ENCODE measurements around the gene ARSB.
A peak's percentile ranks its signal among the peaks of the same experiment; 100 is the strongest.
"Not testable (repeated sequence)": the region's sequence is repeated elsewhere in the genome, so short reads cannot be mapped to it uniquely, and the experiment has no call there.

The ARSB gene

DNA sequence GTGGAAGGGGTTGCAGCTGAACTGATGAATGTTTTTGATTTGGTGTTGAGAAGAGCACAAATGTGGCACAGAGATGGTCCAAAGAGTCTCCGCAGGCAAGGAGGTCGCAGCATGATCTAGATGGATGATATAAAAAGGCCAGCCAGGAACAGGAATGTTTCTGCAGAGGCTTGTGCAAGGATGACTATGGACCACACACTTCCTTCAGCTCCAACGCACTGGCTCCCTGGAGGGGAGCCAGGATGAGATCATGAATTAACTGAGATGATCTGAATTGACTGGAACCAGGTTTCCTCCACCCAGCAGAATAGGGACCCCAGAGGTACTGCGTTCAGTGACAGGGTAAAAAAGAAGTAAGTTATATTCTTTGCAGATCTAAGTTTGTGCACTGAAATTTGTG is 89.0 kb downstream of the ARSB start:
- DNase-seq: no peak

DNA sequence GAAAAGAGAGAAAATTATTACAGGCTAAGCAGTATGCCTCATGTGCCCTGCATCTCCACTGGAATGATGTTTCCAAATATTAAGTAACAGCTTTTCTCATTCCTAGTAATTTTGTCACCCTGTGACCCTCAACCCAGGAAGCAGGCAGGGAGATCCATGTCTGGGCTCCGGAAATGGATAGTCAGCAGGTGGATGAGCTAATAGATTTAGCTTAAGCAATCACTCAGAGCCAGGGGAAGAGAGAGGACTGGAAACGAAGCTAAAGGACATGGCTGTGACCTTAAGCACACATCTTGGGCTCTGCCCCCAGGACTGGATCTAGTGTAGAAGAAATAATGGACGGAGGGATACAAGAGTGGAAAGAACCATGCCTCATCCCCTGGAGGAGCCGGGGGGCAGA is 89.5 kb downstream of the ARSB start:
- no peak for DNase-seq

DNA sequence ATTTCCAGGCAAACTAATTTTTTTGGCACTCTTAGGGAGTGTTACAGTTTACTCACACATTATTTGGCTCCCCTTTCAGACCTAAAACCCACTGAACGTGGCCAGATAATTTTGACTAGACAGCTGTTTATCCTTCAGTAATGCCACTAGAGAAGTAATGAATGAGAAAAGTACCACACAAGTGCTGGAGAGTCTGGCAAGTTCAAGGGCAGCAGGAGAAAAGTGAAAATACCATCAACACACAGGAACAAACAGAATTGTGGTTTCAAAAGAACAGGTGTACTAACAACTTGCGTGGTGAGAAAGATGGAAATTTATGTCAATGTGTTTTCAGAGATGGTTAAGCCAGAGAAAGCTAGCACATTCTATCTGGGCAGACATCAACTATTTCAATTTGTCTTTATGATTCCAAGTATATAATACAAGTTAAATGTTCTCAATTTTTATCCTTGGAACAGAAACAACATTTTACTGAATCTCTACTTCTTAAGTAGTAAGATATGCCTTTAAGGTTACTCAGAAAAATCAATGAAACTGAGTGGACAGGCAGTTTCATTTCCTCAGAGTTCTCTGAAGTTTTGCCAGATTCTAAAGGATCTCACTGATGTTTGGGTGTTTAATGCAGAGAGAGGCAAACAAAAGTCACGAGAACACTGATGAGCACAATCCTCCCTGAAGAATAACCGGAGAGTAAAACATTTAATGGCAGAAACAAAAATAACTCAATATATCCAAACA is 91.0 kb downstream of the ARSB start:
- no peak for DNase-seq

DNA sequence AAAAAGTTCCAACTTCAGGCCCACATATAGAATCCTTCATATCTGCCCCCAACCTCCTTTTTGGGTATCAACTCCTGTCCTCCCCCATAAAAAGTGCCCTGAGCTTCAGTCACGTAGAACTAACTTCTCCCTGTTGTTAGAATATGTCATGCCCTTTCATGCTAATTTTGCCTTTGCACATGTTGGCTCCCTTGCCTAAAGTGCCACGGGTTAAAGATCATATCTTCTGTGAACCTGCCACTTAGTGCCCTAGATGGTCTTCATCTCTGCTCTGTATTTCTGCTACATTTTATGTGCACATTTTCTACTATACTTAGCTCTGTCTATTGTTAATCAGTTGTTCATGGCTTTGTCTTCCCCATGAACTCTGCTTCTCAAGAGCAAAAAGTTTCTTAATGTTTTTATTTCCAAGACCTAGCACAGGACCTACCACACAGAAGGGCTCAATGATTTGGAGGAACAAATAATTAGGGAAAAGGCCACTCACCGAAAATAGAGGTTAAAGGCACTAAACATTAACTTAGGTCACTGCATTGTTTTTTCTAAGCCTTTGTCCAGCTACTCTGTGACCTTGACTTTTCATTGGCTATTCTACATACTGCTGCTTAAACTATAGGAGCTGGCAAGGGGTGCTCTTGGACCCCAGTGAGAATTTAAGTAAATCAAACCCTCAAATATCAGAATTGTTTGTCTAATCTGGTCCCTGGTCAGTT is 94.3 kb downstream of the ARSB start:
- DNase-seq: no peak

DNA sequence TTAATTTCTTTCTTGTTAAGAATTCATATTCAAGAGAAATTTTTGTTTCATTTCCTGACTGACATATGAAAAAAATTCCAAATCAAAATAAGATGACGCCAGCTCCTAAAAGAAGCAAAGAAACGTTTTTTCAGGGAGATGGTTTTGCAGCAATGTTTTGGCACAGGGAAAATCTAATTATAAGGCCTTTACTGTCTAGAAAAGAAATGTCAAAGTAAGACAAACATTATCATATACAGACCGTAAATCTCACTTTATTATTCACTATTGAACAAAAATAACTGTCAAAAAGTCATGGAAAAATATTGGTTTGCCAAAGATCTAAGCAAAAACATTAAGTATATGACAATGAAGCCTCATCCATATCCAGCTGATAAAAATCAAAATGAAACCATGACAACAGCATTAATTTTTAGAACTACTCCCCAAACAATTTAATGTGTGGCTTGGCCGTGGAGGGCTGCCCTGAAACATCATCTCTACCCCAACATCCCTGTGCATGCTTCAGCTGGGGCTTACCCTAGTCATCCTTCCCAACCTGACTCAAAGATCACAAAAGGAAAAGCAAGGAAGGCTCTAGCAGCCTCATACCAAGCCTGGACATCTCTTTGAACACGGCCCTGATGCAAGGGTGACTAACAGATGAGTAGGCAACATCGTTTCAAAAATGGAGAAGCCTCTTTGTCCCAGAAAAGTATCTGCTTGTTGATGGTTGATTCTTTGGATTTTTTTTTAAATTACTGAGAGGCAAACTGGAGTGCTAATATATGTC is 95.6 kb downstream of the ARSB start:
- no peak for DNase-seq

DNA sequence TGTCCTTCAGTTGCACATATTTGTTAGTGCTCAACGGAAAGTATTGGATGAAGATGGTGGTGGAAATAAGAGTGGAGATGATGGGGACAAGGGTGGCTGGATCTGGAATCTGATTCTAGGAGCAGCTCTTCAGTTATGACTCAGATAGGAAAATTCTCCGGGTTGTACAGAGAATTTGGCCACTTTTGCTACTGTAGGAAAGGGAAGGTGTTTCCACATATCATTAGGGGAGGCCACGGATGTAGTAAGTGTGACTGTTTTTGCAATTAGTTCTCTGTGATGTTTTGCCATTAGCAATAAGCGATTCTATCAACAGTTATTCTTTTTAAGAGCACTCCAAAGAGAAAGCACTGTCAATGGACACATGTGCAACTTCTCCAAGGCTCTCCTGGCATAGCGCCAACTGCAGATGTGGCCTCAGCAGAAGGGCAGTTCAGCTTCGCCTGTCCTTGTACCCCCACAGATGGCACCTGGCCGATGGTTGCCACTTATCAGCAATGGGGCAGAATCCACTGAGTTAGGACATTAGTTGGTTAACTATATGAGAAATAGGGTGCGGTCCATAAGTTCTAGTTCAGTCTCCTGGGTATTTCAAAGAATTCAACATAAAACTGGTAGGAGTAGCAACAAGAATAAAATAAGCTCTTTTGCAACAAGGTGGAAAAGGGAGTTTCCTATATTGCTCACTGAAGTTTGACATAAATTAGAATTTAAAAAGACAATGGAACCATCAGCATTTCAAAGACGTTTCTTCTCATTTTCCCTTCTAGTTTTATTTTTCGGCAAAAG is 96.3 kb downstream of the ARSB start:
- no peak for DNase-seq

DNA sequence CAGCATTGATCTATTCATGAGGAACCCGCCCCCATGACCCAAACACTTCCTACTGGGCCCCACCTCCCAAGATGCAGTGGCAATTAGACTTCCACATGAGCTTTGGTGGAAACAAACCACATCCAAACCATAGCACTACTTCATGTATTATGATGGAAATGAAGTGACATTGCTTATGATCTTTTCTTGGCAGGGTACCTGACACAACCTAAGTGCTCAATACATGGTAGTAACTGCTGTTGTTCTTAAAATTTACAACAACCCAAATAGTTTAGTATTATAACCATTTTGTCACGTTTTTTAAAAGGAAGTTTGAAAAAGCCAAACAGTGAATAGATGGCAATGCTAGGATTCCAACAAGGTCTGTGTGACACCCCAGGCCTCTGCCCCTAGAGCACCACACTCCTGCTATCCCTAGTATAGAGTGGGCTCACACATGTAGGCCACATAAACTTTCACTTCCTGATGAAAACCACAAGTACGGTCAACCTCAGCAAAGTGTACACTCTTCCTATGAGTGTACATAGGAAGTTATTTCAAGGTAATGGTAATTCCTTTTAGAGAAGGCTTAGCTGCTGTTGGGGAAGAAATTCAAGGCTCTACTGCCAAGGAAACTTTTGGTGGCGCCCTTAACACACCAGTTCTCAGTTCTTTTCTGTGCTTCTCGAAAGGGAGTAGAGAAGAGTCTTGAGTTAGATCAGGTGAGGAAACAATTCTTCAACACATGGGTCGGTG is 97.6 kb downstream of the ARSB start:
- DNase-seq: peak in 1 of 5 donors; percentile 43

DNA sequence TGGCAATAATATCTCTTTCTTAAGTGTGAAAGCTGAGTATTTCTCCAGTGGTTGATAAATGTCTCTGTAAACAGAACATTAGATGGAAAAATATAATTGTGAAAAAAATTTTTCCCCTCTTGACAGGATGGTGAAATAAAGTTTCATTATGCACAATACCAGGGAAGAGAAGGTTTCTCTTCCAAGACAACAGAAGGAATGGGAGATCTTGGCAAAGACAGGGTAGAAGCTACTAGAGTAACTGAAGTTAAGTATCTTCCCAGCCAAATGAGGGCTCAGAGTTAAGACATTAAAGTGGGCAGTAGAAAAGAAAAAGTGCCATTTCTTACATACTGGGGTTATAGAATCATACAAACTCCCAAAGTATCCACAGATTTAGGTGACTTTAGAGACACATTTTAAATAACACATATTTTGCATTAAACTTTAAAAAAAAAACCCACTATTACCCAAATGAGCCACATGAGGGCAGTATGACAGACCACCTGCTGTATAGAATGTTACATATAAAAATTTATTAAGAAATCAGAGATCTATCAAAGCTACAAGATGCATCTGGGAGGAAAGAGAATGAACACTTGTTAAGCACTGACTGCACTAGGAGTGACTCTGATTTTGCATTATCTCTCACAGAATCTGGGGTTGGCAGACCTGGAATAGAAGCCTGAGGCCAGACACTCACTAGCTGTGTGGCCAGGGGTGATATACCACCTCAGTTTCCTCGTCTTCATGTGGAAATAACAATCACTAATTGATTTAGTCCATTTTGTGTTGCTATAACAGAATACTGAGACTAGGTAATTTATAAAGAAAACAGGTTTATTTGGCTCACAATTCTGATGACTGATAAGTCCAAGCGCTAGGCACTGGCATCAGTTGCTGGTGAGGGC is 98.5 kb downstream of the ARSB start:
- no peak for DNase-seq

DNA sequence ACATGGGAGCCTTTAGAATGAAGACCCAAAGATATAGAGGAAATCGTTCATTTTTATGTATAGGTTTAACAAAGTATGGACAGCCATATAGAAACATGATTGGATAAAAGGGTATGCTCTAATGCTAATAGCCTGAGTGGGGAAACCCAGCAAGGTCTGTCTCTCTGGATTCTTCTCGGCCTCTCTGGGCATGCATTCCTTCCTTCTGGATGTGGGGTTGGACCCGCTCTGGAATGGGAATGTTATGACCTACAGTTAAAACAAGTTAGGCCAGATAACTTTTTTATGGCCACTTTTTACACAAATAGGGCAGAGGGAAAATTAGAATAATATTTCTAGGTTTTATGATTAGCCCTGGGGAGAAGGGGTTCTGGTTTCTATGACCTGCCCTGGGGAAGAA is 103.2 kb downstream of the ARSB start:
- DNase-seq: no peak

DNA sequence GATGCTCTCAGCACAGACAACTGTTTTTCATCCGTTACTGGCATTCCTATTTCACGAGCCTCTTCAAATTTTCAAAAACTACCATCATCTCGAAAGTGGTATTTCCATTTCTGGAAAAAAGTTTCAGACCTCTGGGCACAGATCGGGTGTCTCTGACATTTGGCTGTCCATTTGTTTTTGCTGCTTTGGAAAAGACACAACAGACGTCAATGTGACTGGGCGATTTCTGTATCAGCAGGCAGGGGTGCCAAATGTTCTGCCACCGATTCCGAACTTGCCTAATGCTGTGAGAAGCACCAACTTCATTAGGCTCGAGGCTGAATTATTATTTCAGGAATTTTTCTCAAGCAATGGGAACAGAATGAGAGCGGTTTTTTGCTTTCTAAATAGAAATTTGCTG is 105.6 kb downstream of the ARSB start:
- no peak for DNase-seq

DNA sequence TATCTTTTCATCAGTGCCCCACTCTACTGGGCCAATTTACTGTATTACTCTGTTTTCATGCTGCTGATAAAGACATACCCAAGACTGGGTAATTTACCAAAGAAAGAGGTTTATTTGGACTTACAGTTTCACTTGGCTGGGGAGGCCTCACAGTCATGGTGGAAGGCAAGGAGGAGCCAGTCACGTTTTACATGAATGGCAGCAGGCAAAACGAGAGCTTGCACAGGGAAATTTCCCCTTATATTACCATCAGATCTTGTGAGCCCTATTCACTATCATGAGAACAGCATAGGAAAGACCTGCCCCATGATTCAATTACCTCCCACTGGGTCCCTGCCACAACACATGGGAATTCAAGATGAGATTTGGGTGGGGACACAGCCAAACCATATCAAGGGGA is 119.0 kb downstream of the ARSB start:
- not testable (repeated sequence) for DNase-seq

DNA sequence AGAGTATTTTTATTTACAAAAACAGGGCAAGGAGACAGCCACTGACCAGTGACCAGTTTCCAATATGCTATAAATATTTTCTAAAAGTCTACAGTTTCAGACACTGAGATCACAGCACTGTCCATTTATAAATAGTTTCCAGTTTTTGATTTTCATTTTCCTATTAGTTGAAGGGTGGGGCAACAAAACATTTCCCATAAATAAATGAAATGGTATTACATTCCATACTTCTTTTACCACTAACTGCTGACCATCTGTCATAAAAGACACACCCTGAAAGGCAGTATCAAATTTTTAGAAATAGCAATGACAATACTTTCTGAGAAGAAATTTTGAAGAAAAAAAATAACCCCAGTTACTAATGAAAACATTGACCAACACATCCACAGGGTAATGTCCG is 126.7 kb downstream of the ARSB start:
- no peak for DNase-seq

DNA sequence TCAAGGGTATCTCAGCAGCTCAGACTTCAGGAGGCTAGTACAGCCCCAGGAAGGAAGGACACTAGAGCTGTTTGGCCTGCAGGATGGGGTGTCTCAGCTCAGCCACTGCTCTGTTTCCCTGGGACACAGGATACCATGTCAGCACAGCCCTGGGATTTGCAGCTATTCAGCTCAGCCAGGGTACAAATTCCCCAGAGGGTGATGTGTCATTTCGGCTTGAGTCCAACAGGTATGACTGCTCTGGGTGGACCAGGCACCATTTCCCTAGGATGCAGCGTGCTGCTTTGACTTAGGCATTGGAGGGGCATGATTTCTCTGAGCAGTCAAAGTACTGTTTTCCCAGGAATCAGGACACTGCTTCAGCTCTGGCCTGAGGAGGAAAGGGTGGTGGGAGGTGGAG is 130.1 kb downstream of the ARSB start:
- no peak for DNase-seq

DNA sequence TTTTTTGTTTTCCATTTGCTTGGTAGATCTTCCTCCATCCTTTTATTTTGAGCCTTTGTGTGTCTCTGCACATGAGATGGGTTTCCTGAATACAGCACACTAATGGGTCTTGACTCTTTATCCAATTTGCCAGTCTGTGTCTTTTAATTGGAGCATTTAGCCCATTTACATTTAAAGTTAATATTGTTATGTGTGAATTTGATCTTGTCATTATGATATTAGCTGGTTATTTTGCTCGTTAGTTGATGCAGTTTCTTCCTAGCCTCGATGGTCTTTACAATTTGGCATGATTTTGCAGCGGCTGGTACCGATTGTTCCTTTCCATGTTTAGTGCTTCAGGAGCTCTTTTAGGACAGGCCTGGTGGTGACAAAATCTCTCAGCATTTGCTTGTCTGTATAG is 133.2 kb downstream of the ARSB start:
- DNase-seq: not testable (repeated sequence)

DNA sequence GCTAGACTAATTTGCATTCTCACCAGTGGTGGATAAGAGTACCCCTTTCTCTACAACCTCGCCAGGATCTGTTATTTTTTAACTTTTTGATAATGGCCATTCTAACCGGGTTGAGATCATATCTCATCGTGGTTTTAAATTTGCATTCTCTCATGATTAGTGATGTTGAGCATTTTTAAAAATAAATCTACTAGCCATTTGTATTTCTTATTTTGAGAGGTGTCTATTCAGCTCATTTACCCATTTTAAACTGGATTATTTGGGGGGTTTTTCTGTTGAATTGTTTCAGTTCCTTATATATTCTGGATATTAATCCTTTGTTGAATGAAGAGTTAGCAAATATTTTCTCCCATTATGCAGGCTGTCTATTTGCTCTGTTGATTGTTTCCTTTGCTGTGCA is 139.6 kb downstream of the ARSB start:
- no peak for DNase-seq

DNA sequence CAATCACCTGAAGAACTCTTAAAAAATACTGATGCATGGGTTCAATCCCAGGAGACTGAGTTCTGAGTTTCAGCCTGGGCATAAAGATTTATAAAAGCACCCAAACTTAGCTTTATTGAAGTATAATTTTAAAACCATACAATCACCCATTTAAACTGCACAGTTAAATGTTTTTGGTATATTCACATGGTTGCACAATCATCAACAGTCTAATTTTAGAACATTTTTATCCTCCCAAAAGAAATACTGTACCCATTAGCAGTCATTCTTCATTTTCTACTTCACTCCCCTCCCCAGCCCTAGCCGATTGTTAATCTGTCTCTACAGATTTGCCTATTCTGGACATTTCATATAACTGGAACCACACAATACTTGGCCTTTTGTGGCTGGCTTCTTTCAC is 141.7 kb downstream of the ARSB start:
- DNase-seq: no peak

DNA sequence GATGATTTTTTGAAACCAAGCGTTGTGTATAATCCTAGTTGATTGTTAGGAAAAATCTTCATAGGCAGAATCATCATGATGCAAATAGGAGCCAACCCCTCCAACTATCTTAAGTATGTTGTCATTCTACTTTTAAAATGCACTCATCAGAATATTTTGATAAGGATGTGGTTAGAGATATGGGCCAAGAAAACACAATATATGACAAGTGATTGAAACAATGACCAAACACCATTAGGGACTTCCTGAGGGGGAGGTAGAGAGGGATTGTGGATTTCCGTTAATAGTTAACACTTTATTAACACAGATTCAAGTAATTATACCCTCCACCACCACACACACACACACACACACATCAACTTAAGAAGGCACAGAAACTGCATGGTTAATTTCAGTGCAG is 143.3 kb downstream of the ARSB start:
- DNase-seq: no peak

DNA sequence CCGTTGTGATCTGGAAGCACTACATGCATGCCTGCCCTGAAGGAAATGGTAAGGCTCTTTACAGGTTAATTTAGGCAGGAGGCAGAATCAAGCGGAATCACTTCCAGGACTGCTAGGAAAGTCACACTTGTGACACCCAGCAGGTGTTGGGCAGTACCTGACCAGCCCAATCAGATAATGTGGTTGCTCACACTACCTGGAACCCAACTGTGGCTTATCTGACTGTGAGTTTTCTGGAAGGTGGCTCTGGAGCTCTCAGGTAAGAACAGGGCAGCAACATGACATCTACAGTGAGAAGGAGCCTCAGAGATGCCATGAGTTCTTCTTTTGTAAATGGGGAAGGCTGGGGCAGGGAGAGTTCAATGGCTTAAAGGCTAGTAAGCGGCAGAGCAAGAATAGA is 146.4 kb downstream of the ARSB start:
- no peak for DNase-seq

DNA sequence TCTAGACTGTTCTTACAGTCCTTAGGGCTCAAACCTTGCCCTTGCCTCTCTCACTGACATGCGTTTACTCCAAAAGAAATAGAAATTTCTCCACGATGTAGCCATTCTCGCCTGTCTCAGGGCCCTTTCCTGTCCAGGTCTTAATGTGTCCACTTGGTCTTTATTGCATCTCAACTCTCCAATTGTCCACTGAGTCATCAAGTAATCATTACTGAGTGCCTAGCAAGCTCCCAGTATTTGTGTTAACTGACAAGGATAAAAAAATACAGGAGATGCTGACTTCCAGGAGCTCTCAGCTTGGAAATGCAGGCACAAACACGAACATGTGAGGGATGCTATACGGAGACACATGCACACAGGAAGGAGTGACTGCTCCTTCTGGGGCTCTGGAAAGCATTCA is 147.3 kb downstream of the ARSB start:
- no peak for DNase-seq

DNA sequence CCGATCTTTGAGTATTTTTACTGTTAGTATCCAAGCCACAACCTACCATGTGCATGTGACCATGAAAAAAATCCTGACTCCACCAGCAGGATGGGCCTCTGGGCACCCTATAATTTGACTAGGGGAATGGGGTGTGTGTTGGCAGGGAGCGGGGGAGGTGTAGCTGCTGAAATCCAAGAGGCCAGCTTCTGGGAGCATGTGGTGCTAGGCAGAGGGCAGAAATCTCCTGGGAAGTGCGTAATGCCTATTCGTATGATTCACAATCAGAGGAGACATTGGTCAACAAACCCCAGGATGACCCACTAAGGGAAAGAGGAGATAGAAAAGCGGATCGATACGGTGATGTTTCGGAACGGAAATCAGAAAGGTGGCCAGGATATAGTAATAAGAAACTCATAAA is 149.9 kb downstream of the ARSB start:
- DNase-seq: no peak

DNA sequence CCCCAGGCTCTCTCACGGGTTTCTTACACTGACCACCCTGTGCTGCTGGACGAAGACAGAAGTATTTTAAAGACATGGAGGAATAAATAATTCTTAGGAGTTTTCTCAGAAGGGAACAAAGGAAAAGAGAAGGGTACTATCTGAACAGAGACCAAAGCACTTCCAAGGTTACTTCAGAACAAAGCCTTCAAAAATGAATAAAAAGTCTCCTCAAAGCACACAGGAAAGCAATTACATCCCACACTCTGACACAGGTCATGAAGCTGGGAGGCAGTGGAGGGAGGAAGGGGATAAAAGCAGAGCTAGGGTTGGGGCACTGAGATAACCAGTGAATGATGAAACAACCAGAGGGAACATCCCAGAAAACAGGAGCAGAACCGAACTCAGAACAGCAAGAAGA is 151.8 kb downstream of the ARSB start:
- DNase-seq: no peak

All from T-helper 1 cell (primary cell).